Measurements from ENCODE around the gene JARID2. TPM values are rescaled to one million over a fixed set of nuclear protein-coding genes. Genes with fewer than 3 reads are reported as not detected.

Gene JARID2
- total and polyA plus RNA-seq, 2 of the 8 experiments (the other 6 are each of a cell fraction or from before 2014, with no cell fraction given), result 60.1 to 239 TPM

DNA sequence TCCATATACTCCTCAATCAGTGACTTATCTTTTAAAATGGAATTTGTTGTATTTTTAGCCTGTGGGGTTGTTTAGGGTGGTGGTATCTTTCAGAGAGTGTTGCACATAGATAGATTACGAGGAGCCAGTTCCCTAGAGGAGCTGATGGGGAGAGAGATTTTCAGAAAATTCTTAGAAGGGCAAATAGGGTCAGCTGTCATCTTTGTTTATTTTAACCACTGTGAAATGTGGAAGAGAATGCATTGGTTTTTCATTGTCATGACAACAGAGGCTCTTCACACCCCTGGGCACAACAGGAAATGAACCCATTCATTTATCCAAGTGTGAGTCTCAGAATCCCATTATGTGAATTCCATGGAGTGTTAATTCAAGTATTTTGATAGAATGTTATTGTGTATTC, 188.4 kb downstream of the JARID2 start:
- H3K9ac ChIP-seq (replicated peaks in 1 of 4; ENCODE audit: extremely low read depth in 1 of 4, low read depth in 3 of 4, low read length in 3 of 4), result no peak overlapping the region
- ChIA-PET POLR2A (ENCODE audit: partially characterized antibody) (interaction anchor here (1.1 to 2.3 kb wide), 3 partner anchors 8 to 82 kb away, joined by 3 to 6 read pairs (median 3); no protein-coding TSS in a partner anchor), CTCF (ENCODE audit: partially characterized antibody) (interaction anchor here (1.6 kb wide), 1 partner anchor 11 kb away, joined by 3 read pairs; no protein-coding TSS in a partner anchor)
- no peak overlapping the region for H3K18ac ChIP-seq (ENCODE audit: extremely low read depth, low read length)
- FAIRE-seq (no peak), DNase-seq (ENCODE audit: low read depth in 1 of 2, low spot score in 2 of 2) (no peak)
- no peaks in the 10 kb centered on the region for H3K9me3 ChIP-seq (ENCODE audit: insufficient read depth in 2 of 2, low read depth in 1 of 2, low read length in 1 of 2)
- no peak overlapping the region for H2BK12ac ChIP-seq (ENCODE audit: low read depth, low read length)
- H2AFZ ChIP-seq (ENCODE audit: low read length), result no peak overlapping the region
- no peak overlapping the region for H2AK5ac ChIP-seq (ENCODE audit: low read depth, low read length)
- H3K27me3 ChIP-seq (replicated peaks in 1 of 4; ENCODE audit: control insufficient read depth in 3 of 4, extremely low read depth in 1 of 4, insufficient read depth in 3 of 4, low read length in 3 of 4), result no peaks in the 10 kb centered on the region
- H3K79me2 ChIP-seq (ENCODE audit: control insufficient read depth in 1 of 2, insufficient read depth in 2 of 2, low read length in 2 of 2), result peaks cover 59 to 100% of the 10 kb centered on the region in 2 experiments
- H4K91ac ChIP-seq (replicated peaks; ENCODE audit: insufficient read length, low read length), result no peak overlapping the region
- H4K5ac ChIP-seq (ENCODE audit: insufficient read length, low read depth, low read length), result no peak overlapping the region
- no peaks in the 10 kb centered on the region for H3K23me2 ChIP-seq (ENCODE audit: low read depth, low read length)
- H3K4ac ChIP-seq (replicated peaks; ENCODE audit: insufficient read length, low read depth, low read length), result no peak overlapping the region
- H3K4me3 ChIP-seq (ENCODE audit: extremely low read depth in 1 of 4, insufficient read depth in 2 of 4, low read depth in 3 of 4, low read length in 4 of 4), result no peak overlapping the region; a peak in 1 of 8 replicates
- H2BK120ac ChIP-seq (replicated peaks; ENCODE audit: low read depth, low read length), result no peak overlapping the region
- peaks cover 50 to 84% of the 10 kb centered on the region in 2 experiments for H4K20me1 ChIP-seq (replicated peaks in 1 of 2; ENCODE audit: control insufficient read depth in 1 of 2, insufficient read depth in 2 of 2, low read length in 2 of 2)
- H2BK20ac ChIP-seq (ENCODE audit: low read length), result no peak overlapping the region
- H2BK5ac ChIP-seq (ENCODE audit: low read depth, low read length), result no peak overlapping the region
- H3K79me1 ChIP-seq (ENCODE audit: low read depth, low read length), result peaks cover 20% of the 10 kb centered on the region
- WGBS, 2 experiments (ENCODE audit: extremely low coverage in 1 of 2, insufficient coverage in 1 of 2, insufficient read length in 1 of 2, insufficient replicate concordance in 2 of 2, low coverage in 1 of 2, low lambda C conversion rate in 2 of 2, missing lambda C conversion rate in 1 of 2), result 74% methylated on average over 1 of the region's 1 CpG; no CpG with 5 or more reads in 1 of the 2 experiments
- no peak overlapping the region for H3K14ac ChIP-seq (ENCODE audit: insufficient read length)
- H4K8ac ChIP-seq (ENCODE audit: extremely low read depth, insufficient read depth, low read length), result no peak overlapping the region
- no peak overlapping the region for H3K27ac ChIP-seq (ENCODE audit: low read depth, low read length)
- H3K4me2 ChIP-seq (ENCODE audit: insufficient read depth in 1 of 2, low read depth in 2 of 2, low read length in 2 of 2), result peak overlapping the region in 1 of 2 experiments; percentile 26; a peak in 2 of 4 replicates
- no peak overlapping the region for H2BK15ac ChIP-seq (ENCODE audit: low read length)
- H3K36me3 ChIP-seq (ENCODE audit: control insufficient read depth in 2 of 4, insufficient read depth in 4 of 4, low read length in 3 of 4), result 0 out of 8 replicates have a peak, but pooled peaks cover 0 to 1% (median 0%) of the 10 kb centered on the region in 4 experiments
- H3K56ac ChIP-seq (replicated peaks; ENCODE audit: insufficient read length, low read depth, low read length), result no peak overlapping the region
- H3K4me1 ChIP-seq (replicated peaks in 1 of 4; ENCODE audit: control insufficient read depth in 3 of 4, insufficient read depth in 4 of 4, low read length in 3 of 4), result peaks cover 21 to 46% (median 40%) of the 10 kb centered on the region in 4 experiments
- H3K23ac ChIP-seq (ENCODE audit: insufficient read length), result no peak overlapping the region
- TF ChIP-seq KDM1A (IDR thresholded peaks at IDR 0.05; ENCODE audit: borderline replicate concordance, low read length), result no peak
- TF ChIP-seq RNF2 (IDR thresholded peaks at IDR 0.05; ENCODE audit: borderline replicate concordance, low read depth, low read length, missing control alignments, poor library complexity, severe bottlenecking), result no peak
- no peak for TF ChIP-seq POLR2AphosphoS5 (IDR thresholded peaks at IDR 0.05; ENCODE audit: low read depth, low read length)
- no peak for TF ChIP-seq TBP (IDR thresholded peaks at IDR 0.05; ENCODE audit: low read depth, low read length)
- no peak; a peak in 1 of 3 replicates for TF ChIP-seq POLR2A (IDR thresholded peaks at IDR 0.05; ENCODE audit: control extremely low read depth in 1 of 2, low read depth in 2 of 2, low read length in 2 of 2)
- TF ChIP-seq SP2 (IDR thresholded peaks at IDR 0.05; ENCODE audit: low read length), result no peak
- no peak for TF ChIP-seq ATF2 (IDR thresholded peaks at IDR 0.05; ENCODE audit: low read length)
- no peak for TF ChIP-seq CBX8 (IDR thresholded peaks at IDR 0.05; ENCODE audit: borderline replicate concordance, low read depth, low read length)
- no peak for TF ChIP-seq MAX (IDR thresholded peaks at IDR 0.05)
- TF ChIP-seq NANOG (IDR thresholded peaks at IDR 0.05; ENCODE audit: insufficient read depth, low read depth, low read length, poor library complexity, severe bottlenecking), result no peak
- no peak for TF ChIP-seq SP1 (IDR thresholded peaks at IDR 0.05; ENCODE audit: low read depth, low read length)
- no peak for TF ChIP-seq JUND (IDR thresholded peaks at IDR 0.05; ENCODE audit: low read length)
